Frontal cortex (tissue), 4 donors: Measurements from ENCODE around the gene HPCAL1. TPM values are rescaled to one million over a fixed set of nuclear protein-coding genes. Genes with fewer than 3 reads are reported as not detected.

Experiments used
- DNase-seq, 2 donors: peaks; one replicate each; pipeline ENCODE4 v3.0.0; 2012; ENCODE audit warnings: low spot score in 2 of 2
- FAIRE-seq: peaks from 2 replicates; lab custom pipeline; 2012; peaks lifted over from hg19 to GRCh38; lab: Jason Lieb, UNC
- total RNA-seq: library from RNA; depleted of rRNA; stranded (reverse); fragments of >200 nt; gene quantifications from one replicate; pipeline ENCODE4 v1.2.3, GENCODE V29; 2014
- donor health status: control.
- donor health status: control.
- donor health status: control.

The HPCAL1 gene
- total RNA-seq, 1 donor from 2014 or later = 26.5 TPM

DNA sequence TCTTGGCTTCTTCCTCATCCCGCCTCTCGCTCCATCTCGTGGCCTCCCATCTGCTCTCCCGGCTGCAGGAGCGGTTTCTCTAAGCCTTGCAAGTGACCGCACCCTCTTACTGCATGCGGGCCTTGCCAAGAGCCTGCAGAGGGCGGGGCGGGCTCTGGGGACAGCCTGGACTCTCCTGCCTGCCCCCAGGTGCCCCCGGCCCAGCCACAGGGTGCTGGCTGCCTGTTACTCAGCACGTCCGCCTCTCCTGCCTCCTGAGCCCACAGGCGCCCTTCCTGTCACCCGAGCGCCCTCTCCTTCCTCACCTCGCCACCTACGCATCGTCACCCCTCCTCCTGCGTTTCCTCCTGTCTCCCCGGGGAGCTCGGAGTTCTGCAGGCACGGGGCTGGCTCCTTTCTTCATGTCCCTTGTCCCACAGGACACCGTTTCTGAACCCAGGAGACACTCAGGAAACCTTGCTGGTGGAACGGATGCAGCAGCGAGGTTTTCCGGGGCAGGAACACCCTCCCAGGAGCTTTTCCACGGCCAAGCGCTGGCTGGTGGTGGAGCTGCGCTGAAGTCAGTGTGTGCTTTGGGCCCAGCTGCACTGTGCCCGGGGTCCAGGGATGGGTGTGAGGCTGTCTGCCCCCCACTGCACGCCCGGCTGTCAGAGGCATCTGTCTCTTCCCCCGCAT is 28.5 kb downstream of the HPCAL1 start:
- FAIRE-seq = no peak
- no peak for DNase-seq

DNA sequence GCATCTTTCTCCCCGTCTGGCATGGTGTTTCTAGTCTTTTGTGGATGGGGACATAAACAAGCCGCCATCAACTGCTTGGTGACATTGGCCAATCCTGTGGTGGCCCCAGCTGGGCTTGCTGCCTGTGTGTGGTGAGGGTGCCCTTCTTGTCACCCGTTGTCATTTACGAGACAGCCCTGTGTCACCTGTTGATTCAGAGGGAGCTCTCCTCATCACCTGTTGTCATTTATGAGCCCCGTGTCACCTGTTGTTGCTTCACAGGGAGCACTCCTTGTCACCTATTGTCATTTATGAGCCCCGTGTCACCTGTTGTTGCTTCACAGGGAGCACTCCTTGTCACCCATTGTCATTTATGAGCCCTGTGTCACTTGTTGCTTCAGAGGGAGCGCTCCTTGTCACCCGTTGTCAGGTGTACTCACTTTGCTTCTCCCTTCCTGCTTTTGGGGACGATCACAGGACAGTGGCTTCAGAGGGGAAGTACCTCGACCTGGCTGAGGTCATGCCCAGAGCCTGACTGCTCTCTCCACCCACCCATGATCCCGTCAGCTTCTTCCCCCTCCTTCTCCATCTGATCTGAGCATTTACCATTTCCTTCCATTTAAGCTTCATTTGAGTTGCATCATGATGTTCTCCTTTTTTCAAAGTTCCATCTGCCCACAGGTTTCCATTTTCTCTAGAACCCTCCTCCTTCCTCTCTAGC is 29.1 kb downstream of the HPCAL1 start:
- no peak for DNase-seq
- FAIRE-seq = no peak

DNA sequence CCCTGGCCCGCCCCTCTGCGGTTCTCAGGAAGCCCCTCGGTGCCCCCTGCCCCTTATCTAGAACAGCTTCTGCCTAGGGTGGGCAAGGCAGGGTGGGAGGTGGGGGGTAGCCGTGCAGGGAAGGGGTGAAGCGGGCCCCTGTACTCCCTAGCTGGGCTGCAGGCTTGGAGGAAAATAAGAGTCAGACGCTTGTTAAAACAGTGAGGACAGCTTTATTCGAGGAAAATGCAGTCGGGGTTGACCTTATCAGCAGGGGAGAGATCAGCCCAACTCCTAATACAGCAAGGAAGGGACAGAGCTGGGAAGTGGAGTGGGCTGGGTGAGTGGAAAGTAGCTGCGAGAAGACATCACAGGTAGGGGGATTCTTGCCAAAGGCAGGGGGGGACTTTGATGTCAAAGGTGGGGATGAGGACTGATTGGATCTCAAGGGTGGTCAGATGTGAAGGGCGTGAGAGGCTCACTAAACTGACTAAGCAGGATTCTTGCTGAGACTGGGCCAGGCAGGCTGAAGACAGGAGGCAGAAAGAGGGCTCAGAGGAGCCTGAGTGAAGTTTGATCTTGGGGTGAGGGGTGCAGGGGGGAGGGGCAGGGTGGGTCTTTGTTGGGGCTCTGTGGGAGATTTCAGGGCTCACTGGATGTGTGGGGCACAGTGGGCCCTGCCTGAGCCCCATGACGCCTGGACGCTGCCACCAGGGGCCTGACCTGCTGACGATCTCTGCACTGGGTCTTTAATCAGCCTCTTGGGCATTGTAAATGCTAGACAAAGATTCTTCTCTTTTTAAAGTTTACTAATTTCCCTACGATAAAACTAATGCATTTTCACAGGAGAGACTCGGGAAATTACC is 29.9 kb downstream of the HPCAL1 start:
- FAIRE-seq (no peak), DNase-seq (no peak)

DNA sequence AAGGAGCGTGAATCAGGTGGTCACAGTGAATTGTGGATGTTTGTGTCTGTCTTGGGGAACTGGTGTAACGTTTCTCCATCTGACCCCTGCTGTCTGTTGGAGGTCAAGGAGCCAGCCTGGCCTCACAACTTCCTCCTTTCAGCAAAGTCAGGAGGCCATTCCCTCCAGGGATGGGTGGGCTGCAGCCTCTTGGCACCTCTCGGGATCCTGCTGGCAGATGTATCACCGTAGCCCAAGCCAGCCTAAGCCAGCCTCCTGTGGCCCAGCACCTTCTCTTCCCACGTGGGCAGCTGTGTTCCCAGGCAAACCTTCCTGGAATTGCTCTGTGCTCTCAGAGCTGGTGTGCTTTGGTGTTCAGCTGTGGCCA is 30.5 kb downstream of the HPCAL1 start:
- FAIRE-seq (no peak), DNase-seq (no peak)

DNA sequence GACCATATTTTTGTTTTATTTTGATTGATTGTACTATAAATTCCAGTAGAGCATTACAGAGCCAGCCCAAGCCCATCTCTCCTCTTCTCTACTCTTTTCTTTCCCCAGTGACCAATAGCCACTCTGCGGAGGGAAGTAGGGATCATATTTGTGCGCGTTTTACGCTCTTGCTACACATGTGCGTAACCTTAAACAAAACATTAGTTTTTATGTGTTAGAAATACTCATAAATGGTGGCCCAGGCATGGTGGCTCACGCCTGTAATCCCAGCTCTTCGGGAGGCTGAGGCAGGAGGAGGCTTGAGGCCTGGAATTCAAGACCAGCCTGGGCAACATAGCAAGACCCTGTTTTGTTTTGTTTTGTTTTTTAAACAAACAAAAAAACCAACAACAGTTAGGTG is 31.3 kb downstream of the HPCAL1 start:
- FAIRE-seq = no peak
- DNase-seq = no peak

DNA sequence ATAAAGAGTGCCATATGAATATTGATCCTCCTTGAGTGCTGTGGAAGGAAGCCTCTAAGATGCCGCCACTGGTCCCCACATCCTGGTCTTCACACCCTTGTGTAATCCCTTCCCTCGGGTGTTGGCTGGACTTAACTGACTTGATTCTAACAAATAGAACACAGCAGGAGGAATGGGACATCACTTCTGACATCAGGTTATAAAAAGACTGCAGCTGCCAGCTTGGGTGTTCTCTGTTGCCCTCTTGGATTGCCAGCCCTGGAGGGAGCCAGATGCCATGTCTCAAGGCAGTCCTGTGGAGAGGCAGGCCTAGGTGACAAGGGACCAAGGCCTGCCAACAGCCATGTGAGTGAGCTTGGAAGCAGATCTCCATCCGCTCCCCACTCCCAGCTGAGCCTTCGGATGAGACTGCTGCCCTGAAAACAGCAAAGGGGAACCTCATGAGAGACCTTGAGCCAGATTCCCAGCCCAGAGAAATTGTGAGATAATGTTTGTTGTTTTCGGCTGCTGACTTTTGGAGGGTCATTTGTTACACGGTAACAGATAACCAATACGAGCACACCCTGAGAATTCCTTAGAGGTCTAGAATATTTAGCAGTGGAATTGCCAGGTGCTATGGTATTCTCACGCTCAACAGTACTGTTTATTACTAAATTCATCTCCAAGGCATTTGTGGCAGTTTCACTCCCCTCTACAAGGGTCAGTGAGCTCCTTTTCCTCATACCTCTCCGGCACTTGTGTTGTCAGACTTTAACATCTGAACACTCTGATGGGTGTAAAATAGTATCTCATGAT is 32.5 kb downstream of the HPCAL1 start:
- FAIRE-seq (no peak), DNase-seq (no peak)

DNA sequence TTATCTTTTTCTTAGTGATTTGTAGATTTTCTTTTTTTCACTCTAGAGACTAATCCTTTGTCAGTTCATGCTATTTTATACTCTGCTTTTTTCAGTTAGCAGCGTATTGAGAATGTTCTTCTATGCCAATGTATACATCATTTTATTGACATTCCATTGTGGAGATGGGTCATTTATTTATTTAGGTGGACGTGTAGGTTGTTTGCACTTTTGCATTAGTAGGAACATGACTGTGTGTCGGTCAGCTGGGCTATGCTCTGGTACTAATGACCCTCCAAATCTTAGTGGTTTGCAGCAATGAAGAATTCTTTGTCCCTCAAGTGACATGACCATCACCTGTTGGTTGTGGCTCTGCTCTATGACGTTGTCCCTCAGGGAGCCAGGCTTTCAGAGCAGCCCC is 33.6 kb downstream of the HPCAL1 start:
- no peak for FAIRE-seq
- DNase-seq = no peak

DNA sequence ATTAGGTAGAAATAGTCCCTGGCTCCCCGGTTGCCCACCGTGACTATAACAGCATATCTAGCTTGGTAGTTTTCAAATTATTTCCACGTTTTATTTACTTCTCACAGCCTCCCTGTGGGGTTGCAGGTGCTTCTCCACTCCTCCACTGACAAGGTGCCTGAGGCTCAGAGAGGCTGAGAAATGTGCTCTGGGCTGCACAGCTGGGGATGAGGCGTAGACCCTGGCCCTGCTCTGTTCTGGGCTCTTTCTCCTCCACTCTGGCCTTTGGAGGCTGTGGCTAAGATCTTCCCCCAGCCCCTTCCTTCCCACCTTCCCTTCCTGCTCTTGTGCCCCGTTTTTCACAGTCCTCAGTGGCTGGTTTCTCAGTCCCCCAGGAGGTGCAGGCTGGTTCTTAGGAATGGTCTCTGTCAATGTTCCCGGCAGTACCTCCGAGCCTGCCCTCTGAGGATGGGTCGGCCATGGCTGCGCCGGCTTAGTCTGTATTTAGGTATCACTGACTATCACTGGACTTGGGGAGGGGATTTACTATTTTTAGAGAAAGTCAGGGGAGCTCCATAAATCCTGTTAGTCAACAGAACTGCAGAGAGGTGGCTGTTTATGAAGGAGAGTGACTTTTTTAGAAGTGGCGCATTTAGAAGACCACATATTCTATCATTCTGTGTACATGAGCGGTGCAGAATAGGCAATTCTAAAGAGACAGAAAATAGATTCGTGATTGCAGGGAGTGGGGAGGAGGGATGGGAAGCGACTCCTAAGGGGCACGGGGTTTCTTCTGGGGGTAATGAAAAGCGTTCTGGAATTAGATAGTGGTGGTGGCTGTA is 35.0 kb downstream of the HPCAL1 start:
- FAIRE-seq (no peak), DNase-seq (no peak)

DNA sequence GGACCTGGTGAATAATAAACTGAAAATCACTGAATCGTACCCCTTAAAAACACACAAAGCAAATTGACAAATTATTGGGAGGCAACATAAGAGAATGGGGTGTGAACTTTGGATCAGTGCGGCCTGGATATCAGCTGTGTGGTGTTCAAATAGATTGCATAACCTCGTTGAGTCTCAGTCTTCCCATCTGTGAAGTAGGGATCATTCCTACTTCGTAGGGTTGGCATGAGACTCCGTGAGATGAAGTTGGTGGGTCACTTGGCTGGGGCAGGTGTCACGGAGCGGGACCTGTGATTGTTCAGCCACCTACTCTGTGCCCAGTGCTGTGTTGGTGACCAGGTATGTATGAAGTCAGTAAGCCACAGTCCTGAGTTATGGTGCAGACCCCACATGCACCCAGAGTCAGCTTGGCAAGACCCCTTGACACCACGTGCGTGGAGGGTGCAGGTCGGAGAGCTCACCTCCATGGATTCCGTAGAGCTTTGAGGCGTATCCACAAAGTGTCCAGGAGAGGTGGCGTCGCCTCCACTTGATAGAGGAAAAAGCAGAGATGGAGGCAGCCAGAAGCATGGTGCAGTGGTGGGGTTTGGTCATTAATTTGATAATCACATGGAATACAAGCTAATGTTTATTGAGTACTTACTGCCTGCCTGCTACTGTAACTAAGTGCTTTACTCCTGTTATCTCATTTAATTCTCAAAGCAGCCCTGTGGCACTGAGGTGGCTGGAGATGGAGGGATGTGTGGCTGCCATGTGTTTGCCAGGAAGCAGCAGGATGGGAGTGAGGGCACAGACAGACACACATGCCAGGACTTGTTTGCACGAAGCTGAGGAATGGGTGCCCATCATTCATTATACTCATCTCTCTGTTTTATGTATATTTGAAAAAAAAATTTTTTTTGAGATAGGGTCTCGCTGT is 35.8 kb downstream of the HPCAL1 start:
- no peak for DNase-seq
- no peak for FAIRE-seq

DNA sequence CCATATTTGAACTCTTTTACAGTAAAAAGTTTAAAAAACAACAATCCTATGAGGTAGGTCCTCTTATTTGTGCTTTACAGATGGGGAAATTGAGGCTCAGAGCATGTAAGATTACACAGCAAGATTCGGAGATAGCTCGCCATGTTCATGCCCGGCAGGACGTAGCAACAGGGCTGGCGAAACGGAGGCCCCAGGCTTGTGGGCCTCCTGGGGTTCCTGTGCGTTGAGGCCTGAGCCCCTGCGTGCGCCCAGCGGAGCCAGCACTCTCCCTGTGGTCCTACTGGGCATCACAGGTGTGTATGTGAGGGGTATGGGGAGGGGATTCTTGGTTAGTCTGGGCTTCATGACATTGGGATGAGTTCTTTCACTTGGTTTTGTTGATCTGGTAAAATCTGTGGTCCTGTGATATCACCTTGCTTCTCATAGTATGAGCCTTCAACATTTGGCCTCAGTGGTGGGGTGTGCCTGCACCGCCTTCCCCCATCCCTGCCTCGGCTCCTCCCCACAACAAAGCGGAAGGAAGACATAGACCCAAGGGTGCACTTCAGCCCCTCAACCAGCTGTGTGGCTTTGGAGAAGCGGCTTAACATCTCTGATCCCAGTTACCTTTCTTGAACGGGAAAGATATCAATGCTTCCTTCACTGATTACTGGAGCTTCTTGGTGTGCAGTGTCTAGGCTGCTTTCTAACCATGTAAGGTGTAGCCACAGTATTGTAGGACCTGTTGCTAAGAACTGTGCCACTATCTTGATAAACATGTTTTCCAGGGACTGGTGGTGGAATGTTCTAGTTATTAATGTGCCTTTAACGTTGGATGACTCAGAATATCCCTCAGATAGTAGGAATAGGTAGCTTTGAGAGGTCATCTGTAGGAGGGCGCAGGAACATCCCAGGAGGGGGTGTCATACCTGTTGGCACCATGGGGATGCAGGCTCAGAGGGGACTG is 37.2 kb downstream of the HPCAL1 start:
- DNase-seq (no peak), FAIRE-seq (no peak)

DNA sequence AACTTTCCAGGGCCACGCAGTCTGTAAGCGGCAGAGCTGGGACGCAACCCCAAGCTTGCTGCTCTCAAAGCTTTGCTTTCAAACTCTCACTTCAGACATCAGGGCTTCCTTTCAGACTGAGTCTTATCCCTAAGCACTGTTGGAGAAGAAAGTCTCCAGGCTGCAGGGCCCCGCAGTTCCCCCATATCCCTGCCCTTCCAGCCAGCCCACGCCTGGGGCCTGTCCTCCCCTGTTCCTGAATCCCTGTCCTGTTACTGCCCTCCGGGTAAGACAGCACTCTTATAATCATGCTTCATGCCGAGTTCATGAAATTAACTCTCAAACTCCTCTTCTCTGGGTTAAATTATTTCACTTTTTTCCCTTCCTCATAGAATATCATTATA is 37.9 kb downstream of the HPCAL1 start:
- FAIRE-seq (no peak), DNase-seq (no peak)

DNA sequence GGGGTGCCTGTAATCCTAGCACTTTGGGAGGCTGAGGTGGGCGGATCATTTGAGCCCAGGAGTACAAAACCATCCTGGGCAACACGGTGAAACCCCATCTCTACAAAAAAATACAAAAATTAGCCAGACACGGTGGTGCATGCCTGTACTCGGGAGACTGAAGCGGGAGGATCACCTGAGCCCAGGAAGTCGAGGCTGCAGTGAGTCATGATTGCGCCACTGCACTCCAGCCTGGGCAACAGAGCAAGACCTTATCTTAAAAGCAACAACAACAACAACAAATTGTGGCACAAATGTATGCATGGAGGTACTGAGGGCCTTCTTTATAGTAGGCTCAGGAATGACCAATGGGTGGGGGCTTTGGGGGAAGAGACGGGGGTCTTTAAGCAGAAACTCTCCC is 38.5 kb downstream of the HPCAL1 start:
- FAIRE-seq = no peak
- DNase-seq = no peak

DNA sequence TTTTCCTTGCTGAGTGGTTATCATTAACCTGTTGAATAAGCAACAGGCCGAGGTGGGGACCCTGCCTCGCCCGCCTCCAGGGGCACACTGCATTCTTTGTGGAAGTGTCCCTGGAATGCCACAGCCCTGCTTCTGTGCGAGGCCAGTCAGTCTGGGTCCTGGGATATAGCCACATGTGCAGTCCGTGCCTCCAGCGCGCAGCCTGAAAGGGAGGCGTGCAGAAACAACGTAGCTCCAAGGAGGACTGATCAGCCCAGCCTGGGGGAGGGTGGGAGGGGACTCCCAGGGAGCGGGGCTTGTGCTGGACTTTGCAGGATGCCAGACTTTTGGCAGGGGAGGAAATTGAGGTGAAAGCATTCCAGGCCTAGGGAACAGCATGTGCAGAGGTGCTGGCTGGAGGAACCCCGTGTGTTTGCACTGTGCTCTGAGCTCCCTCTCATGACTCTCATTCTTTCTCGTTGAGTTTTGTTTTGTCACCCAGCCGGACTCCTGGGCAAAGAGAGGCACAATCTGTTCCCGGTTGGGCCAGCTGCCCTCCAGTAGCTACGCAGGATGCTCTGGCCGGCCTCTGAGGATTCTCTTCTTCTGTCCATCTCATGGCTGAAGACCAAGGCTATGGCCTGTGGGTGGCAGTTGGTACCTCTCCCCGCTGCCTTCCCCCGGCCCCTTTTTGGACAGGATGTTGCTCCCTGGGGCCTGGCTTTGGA is 39.7 kb downstream of the HPCAL1 start:
- DNase-seq (no peak), FAIRE-seq (no peak)

DNA sequence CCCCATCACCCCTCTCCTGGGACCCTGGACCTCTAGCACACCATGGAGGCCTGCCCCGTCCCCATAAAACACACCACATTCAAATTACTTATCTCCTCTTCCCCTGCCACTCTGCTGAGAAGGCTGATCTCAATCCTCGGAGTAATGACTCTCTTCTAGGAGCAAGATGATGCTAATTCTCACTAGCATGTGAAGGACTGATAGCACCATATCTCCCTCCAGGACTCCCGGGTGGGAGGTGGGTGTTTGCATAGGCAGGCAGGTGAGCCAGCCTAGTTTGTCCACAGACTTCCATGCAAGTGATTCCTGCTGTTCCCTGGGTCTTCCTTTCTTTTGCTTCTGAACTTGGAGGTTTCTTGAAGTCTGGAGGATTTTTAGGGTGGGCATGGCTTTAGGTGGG is 40.5 kb downstream of the HPCAL1 start:
- FAIRE-seq (no peak), DNase-seq (no peak)

DNA sequence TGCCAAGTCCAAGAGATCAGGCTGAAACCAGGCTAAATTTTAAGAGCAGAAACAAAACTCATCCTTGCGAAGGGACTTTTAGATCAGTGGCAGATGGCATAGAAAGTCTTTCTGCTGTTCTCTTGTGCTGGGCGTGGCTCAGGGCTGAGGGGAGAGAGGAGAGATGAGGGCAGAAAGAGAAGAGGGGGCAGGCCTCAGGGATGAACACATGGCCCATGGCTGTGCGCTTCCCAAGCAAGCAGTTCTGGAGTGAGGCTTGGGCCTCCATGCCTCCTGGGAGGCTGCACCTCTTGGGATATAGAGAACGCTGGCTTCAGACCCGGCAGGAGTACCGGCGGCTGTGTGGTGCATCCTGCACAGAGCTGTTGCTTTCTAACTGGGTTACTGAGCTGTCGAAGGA is 41.0 kb downstream of the HPCAL1 start:
- FAIRE-seq = no peak
- DNase-seq = no peak

DNA sequence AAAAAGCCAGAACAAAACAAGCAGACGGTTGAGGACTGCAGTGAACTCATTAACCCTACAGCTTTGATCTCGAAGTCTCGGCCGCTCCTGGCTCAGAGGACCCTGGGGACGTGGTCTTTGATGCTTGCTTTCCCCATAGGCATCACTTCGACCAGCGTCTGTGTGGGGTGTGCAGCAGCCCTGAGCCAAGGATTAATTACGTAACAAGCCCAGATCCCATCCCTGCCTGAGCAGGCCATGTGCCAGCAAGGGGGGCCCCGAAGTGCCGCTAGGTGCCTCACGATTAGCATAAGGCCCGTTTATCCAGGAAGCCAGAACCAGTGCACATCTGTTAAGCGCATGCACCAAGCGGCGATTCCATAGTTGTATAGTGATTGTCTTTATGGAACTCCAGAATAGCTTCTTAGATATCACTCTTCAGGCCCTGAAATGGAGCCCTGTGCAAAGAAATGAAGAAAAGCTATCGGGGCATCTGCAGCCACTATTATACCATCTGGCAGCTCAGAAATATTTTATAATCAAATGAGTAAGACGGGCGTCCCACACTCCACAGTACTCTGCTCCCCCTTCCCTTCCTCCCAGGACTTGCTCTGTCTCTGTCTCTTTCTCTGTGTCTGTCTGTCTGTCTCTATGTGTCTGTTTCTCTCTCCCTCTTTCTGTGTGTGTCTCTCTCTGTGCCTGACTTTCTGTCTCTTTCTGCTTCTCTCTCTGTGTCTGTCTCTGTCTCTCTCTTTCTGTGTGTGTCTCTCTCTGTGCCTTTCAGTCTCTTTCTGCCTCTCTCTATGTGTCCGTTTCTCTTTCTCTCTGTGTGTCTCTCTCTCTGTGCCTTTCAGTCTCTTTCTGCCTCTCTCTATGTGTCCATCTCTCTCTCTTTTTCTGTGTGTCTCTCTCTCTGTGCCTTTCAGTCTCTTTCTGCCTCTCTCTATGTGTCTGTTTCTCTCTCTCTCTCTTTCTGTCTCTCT is 41.7 kb downstream of the HPCAL1 start:
- FAIRE-seq = no peak

More for the DNA sequence above, 41.7 kb downstream of the HPCAL1 start:
- DNase-seq = no peak
